ENCODE data around the gene ARFGAP1.

The ARFGAP1 gene

GRCh38 chr20:63317061-63317460, 44.4 kb downstream of the ARFGAP1 start:
- H3K36me3 ChIP-seq (ENCODE audit: insufficient read depth, low read length): no peaks in the 10 kb centered on the region
- no peak overlapping the region for H3K4me3 ChIP-seq (ENCODE audit: low read length, poor library complexity, severe bottlenecking)
- H3K9me3 ChIP-seq (ENCODE audit: insufficient read depth, low read depth, low read length): no peaks in the 10 kb centered on the region
- H3F3A ChIP-seq (ENCODE audit: low read depth): no peaks in the 10 kb centered on the region
- H3K4me1 ChIP-seq (ENCODE audit: insufficient read depth, low read length, poor library complexity, severe bottlenecking): peaks cover 4% of the 10 kb centered on the region
- H3K27me3 ChIP-seq (ENCODE audit: insufficient read depth, low read length, poor library complexity, severe bottlenecking): no peaks in the 10 kb centered on the region
- H3K9me2 ChIP-seq (replicated peaks; ENCODE audit: low read depth, low read length): no peaks in the 10 kb centered on the region
- H3K79me2 ChIP-seq (ENCODE audit: insufficient read depth, low read length): no peaks in the 10 kb centered on the region
- TF ChIP-seq EZH2phosphoT487 (IDR thresholded peaks at IDR 0.05; ENCODE audit: borderline replicate concordance): no peak
- TF ChIP-seq, protein P1, sequence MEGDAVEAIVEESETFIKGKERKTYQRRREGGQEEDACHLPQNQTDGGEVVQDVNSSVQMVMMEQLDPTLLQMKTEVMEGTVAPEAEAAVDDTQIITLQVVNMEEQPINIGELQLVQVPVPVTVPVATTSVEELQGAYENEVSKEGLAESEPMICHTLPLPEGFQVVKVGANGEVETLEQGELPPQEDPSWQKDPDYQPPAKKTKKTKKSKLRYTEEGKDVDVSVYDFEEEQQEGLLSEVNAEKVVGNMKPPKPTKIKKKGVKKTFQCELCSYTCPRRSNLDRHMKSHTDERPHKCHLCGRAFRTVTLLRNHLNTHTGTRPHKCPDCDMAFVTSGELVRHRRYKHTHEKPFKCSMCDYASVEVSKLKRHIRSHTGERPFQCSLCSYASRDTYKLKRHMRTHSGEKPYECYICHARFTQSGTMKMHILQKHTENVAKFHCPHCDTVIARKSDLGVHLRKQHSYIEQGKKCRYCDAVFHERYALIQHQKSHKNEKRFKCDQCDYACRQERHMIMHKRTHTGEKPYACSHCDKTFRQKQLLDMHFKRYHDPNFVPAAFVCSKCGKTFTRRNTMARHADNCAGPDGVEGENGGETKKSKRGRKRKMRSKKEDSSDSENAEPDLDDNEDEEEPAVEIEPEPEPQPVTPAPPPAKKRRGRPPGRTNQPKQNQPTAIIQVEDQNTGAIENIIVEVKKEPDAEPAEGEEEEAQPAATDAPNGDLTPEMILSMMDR (conservative IDR thresholded peaks at IDR 0.05; ENCODE audit: low read length): no peak
- H2AFZ ChIP-seq (ENCODE audit: low read length): no peak overlapping the region
- no peak overlapping the region for H3K9ac ChIP-seq (ENCODE audit: low read depth, low read length, poor library complexity, severe bottlenecking)
- H4K20me1 ChIP-seq (ENCODE audit: insufficient read depth, low read length, poor library complexity, severe bottlenecking): no peaks in the 10 kb centered on the region
- no peak overlapping the region for H3K4me2 ChIP-seq (ENCODE audit: low read depth, low read length, poor library complexity, severe bottlenecking)

DNA sequence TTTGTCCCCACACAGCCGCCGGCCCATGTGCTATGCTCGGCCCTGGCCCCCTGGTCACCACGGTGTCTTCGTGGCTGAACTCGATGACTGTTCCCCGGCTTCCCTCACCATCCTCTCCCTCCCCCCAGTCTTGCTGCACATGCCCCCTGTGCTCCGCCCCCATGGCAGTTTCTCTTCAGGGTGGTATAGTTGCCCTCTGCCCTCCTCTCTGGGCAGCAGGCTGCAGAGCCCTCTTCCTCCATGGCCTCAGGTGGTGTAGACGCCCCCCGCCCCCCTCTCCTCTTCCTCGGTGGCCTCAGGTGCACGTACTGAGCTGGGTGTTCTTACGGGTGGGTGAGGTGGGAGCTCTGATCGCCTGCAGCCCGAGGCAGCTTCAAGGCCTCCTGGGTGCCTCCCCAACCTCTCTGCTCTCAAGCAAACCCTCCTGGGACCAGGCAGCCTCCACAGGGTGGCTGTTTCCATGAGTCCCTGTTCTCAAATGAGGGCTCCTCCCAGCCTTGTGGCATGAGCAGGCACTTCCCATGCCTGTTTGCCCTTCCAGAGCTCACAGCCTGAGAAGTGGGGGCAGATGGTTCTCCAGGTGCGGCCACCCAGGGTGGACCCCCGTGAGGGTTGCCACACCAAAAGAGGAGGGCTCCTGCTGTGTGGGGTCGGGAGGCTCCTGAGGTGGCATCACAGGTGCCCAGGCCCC, 45.1 kb downstream of the ARFGAP1 start:
- Histone ChIP-seq H3K9ac (ENCODE audit: low read depth, low read length, poor library complexity, severe bottlenecking) (no peak overlapping the region), H3K79me2 (ENCODE audit: insufficient read depth, low read length) (no peaks in the 10 kb centered on the region), H3K4me1 (ENCODE audit: insufficient read depth, low read length, poor library complexity, severe bottlenecking) (no peaks in the 10 kb centered on the region), H3F3A (ENCODE audit: low read depth) (no peaks in the 10 kb centered on the region), H4K20me1 (ENCODE audit: insufficient read depth, low read length, poor library complexity, severe bottlenecking) (no peaks in the 10 kb centered on the region), H3K9me2 (replicated peaks; ENCODE audit: low read depth, low read length) (no peaks in the 10 kb centered on the region), H3K4me2 (ENCODE audit: low read depth, low read length, poor library complexity, severe bottlenecking) (no peak overlapping the region), H3K4me3 (ENCODE audit: low read length, poor library complexity, severe bottlenecking) (no peak overlapping the region), H2AFZ (ENCODE audit: low read length) (no peak overlapping the region), H3K27me3 (ENCODE audit: insufficient read depth, low read length, poor library complexity, severe bottlenecking) (no peaks in the 10 kb centered on the region), H3K36me3 (ENCODE audit: insufficient read depth, low read length) (no peaks in the 10 kb centered on the region), H3K9me3 (ENCODE audit: insufficient read depth, low read depth, low read length) (no peaks in the 10 kb centered on the region)
- no peak for TF ChIP-seq EZH2phosphoT487 (IDR thresholded peaks at IDR 0.05; ENCODE audit: borderline replicate concordance)
- TF ChIP-seq, protein P1 (conservative IDR thresholded peaks at IDR 0.05; ENCODE audit: low read length): no peak

DNA sequence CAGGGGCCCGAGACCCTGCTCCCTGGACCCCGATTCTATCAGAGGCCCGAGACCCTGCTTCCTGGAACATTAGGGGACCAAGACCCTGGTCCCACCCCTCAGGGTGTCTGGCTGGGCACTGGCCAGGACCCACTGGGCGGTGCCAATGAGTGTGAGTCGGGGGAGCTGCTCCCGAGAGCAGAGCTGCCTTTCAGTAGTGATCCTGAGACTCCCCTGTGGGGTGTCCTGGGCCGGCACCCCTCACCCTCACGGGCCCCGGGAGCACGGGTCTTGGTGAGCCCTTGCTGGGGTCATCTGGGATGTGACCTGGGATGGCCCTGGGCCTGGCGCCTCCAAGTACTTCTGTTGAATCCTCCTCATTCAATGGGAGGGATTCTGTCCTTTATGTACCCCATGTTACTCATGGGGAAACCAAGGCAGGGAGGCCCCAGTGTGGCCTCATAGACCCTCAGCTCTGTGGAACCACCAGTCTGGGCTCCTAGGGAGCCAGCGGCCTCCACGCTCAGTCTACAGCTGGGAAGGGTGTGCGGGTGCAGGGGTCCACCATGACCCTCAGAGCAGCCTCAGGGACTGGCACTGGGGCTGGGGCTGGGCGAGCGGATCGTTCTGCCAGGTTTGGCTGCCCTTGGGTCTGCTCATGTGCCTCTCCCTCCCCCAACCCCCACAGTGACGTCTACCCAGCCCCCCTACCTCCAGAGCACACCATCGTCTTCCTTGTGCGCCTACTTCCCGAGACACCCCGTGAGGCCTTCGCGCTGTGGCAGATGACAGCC, 46.0 kb downstream of the ARFGAP1 start:
- Histone ChIP-seq H3K4me3 (ENCODE audit: low read length, poor library complexity, severe bottlenecking) (no peak overlapping the region), H3K9me2 (replicated peaks; ENCODE audit: low read depth, low read length) (no peaks in the 10 kb centered on the region)

More for the DNA sequence above, 46.0 kb downstream of the ARFGAP1 start:
- H3F3A ChIP-seq (ENCODE audit: low read depth): no peaks in the 10 kb centered on the region
- no peaks in the 10 kb centered on the region for H3K27me3 ChIP-seq (ENCODE audit: insufficient read depth, low read length, poor library complexity, severe bottlenecking)
- H3K79me2 ChIP-seq (ENCODE audit: insufficient read depth, low read length): no peaks in the 10 kb centered on the region
- H3K4me2 ChIP-seq (ENCODE audit: low read depth, low read length, poor library complexity, severe bottlenecking): no peak overlapping the region
- H3K4me1 ChIP-seq (ENCODE audit: insufficient read depth, low read length, poor library complexity, severe bottlenecking): no peaks in the 10 kb centered on the region
- no peaks in the 10 kb centered on the region for H3K36me3 ChIP-seq (ENCODE audit: insufficient read depth, low read length)
- no peaks in the 10 kb centered on the region for H4K20me1 ChIP-seq (ENCODE audit: insufficient read depth, low read length, poor library complexity, severe bottlenecking)
- TF ChIP-seq, protein P1 (conservative IDR thresholded peaks at IDR 0.05; ENCODE audit: low read length): no peak
- no peak for TF ChIP-seq EZH2phosphoT487 (IDR thresholded peaks at IDR 0.05; ENCODE audit: borderline replicate concordance)
- no peaks in the 10 kb centered on the region for H3K9me3 ChIP-seq (ENCODE audit: insufficient read depth, low read depth, low read length)
- H3K9ac ChIP-seq (ENCODE audit: low read depth, low read length, poor library complexity, severe bottlenecking): no peak overlapping the region
- no peak overlapping the region for H2AFZ ChIP-seq (ENCODE audit: low read length)
